ENCODE measurements around the gene SEMA6B.

Gene SEMA6B

DNA sequence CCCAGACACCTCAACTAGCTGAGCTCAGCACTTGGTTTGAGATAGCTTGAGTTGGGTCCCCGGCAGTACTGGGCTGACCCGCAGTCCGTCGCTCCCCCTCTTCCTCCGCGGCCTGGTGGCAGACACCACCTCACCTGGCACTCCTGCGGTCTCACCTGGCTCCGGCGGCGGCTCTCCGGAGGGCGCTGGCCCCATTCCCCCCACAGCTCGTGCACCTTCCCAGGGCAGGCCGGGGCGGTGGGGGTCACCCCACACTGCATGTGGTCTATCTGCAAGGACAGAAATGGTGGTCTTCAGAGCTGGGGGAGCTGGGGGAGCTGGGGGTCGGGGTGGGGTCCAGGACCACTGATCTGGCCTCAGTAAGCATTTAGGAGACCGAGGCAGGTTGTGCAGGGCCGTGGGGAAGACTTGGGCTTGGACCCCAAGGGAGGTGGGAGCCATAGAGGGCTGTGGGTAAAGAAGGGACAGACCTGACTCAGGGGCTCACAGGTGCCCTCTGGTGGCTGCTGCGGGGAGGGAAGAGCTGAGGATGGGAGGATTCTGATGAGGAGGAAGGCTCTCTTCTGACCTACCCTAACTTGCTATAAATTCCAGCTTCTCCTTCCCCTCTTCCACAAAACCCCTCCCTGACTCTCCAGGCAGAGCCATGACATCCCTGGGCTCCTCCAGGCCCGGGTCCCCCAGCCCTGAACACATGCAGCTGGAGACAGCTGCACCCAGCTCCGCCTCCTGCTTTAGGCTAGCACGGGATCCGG is 34.5 kb downstream of the SEMA6B start (continued):
- TF ChIP-seq KLF16 (tag by site-specific recombination; IDR thresholded peaks at IDR 0.05) (no peak), ZNF391 (tag by site-specific recombination; IDR thresholded peaks at IDR 0.05; ENCODE audit: borderline replicate concordance, low read depth) (no peak), ZNF791 (tag by site-specific recombination; IDR thresholded peaks at IDR 0.05) (no peak), ZEB2 (tag by site-specific recombination; IDR thresholded peaks at IDR 0.05) (no peak), ZNF555 (tag by site-specific recombination; conservative IDR thresholded peaks at IDR 0.05) (no peak), ZNF121 (tag by site-specific recombination; IDR thresholded peaks at IDR 0.05) (no peak), FEZF1 (tag by site-specific recombination; IDR thresholded peaks at IDR 0.05) (no peak), ZNF16 (tag by site-specific recombination; IDR thresholded peaks at IDR 0.05; ENCODE audit: low read depth) (peak; percentile 94), KLF8 (tag by site-specific recombination; IDR thresholded peaks at IDR 0.05) (0 out of 2 replicates have a peak, but pooled peaks have one; percentile 25), ZNF350 (tag by site-specific recombination; IDR thresholded peaks at IDR 0.05) (no peak), ZBTB1 (tag by site-specific recombination; IDR thresholded peaks at IDR 0.05) (no peak)
- TF ChIP-seq, protein P1, sequence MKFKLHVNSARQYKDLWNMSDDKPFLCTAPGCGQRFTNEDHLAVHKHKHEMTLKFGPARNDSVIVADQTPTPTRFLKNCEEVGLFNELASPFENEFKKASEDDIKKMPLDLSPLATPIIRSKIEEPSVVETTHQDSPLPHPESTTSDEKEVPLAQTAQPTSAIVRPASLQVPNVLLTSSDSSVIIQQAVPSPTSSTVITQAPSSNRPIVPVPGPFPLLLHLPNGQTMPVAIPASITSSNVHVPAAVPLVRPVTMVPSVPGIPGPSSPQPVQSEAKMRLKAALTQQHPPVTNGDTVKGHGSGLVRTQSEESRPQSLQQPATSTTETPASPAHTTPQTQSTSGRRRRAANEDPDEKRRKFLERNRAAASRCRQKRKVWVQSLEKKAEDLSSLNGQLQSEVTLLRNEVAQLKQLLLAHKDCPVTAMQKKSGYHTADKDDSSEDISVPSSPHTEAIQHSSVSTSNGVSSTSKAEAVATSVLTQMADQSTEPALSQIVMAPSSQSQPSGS (tag by site-specific recombination; IDR thresholded peaks at IDR 0.05; ENCODE audit: low read depth) = no peak
- TF ChIP-seq, protein P2, sequence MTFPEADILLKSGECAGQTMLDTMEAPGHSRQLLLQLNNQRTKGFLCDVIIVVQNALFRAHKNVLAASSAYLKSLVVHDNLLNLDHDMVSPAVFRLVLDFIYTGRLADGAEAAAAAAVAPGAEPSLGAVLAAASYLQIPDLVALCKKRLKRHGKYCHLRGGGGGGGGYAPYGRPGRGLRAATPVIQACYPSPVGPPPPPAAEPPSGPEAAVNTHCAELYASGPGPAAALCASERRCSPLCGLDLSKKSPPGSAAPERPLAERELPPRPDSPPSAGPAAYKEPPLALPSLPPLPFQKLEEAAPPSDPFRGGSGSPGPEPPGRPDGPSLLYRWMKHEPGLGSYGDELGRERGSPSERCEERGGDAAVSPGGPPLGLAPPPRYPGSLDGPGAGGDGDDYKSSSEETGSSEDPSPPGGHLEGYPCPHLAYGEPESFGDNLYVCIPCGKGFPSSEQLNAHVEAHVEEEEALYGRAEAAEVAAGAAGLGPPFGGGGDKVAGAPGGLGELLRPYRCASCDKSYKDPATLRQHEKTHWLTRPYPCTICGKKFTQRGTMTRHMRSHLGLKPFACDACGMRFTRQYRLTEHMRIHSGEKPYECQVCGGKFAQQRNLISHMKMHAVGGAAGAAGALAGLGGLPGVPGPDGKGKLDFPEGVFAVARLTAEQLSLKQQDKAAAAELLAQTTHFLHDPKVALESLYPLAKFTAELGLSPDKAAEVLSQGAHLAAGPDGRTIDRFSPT (tag by site-specific recombination; IDR thresholded peaks at IDR 0.05) = no peak

DNA sequence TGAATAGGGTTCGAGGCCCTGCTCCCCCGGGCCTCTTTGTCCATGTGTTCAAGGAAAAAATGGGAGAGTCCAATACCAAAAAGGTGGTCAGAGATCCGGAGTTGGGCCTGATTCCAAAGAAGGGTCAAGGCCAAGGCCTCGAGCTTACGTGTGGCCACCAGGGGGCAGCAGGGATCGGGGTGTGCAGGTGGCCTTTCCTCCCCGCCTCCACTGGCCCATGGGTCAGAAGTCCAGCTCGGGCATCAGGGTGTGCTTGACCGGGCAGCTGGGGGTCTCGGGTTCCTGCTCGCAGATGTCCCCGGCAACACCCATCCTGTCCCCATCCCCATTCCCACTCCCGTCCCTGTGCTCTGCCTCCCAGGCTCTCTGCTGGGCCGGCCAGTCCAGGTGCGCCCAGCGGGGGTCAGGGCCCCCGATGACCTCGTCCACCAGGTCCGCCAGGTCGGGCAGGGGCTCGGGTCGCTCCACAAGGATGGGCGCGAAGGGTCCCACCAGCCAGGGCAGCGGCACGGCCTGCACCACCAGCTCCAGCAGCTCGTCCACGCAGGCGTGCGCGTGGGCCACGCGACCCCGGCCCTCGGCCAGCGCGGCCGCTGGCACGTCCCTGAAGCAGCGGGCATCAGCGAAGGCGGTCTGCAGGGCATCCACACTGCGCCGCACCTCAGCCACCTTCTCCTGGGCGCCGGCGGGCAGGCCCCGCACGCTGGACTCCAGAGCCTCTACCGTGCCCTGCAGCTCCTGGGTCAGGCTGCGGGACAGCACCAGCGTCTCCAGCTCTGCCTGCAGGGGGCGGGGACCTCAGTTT is 36.0 kb downstream of the SEMA6B start:
- POLR2A ChIA-PET = interaction anchor here (0.5 to 0.6 kb wide), 3 partner anchors 12 to 34 kb away, joined by 3 to 4 read pairs (median 3); partner anchors contain the start of gene PLIN5
- Histone ChIP-seq H3K4me1 (ENCODE audit: control insufficient read depth, insufficient read depth, low read length) (no peaks in the 10 kb centered on the region), H3K9me3 (ENCODE audit: control insufficient read depth, insufficient read depth, low read depth, low read length) (no peaks in the 10 kb centered on the region), H3K36me3 (ENCODE audit: control insufficient read depth in 2 of 2, insufficient read depth in 1 of 2, low read length in 2 of 2) (no peaks in the 10 kb centered on the region), H3K4me3 (ENCODE audit: low read depth, low read length) (no peak overlapping the region), H3K27ac (ENCODE audit: extremely low read depth, low read depth, low read length) (no peak overlapping the region)
- TF ChIP-seq GLIS2 (tag by site-specific recombination; IDR thresholded peaks at IDR 0.05) = peak; percentile 20; the same call in 1 of the 2 replicates
- 0 out of 2 replicates have a peak, but pooled peaks have one; percentile 20 for TF ChIP-seq ZNF654 (tag by site-specific recombination; IDR thresholded peaks at IDR 0.05; ENCODE audit: low read depth)
- no peak for TF ChIP-seq ZSCAN23 (tag by site-specific recombination; IDR thresholded peaks at IDR 0.05)
- TF ChIP-seq, protein P3, sequence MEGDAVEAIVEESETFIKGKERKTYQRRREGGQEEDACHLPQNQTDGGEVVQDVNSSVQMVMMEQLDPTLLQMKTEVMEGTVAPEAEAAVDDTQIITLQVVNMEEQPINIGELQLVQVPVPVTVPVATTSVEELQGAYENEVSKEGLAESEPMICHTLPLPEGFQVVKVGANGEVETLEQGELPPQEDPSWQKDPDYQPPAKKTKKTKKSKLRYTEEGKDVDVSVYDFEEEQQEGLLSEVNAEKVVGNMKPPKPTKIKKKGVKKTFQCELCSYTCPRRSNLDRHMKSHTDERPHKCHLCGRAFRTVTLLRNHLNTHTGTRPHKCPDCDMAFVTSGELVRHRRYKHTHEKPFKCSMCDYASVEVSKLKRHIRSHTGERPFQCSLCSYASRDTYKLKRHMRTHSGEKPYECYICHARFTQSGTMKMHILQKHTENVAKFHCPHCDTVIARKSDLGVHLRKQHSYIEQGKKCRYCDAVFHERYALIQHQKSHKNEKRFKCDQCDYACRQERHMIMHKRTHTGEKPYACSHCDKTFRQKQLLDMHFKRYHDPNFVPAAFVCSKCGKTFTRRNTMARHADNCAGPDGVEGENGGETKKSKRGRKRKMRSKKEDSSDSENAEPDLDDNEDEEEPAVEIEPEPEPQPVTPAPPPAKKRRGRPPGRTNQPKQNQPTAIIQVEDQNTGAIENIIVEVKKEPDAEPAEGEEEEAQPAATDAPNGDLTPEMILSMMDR (tag by site-specific recombination; IDR thresholded peaks at IDR 0.05) = peak; percentile 41; the same call in 1 of the 2 replicates
- 0 out of 2 replicates have a peak, but pooled peaks have one; percentile 38 for TF ChIP-seq ZNF2 (tag by site-specific recombination; IDR thresholded peaks at IDR 0.05)
- CTCF ChIA-PET = interaction anchor here (0.5 to 5.2 kb wide), 27 partner anchors 7 to 447 kb away, joined by 3 to 72 read pairs (median 4); partner anchors contain the start of genes HDGFL2, LRG1, MYDGF and PLIN5

Measured in HEK293 (cell line).